H1 (cell line): Measurements from ENCODE around the gene MAGI1. TPM values are rescaled to one million over a fixed set of nuclear protein-coding genes. Genes with fewer than 3 reads are reported as not detected.

ENCODE experiments used
- CHD7 ChIP-seq: fragments of 300-600 bp; sonication (generic); IDR thresholded peaks from 2 replicates; pipeline ENCODE4 v1.7.1; 2012; ENCODE audit warnings: low read length, moderate library complexity, mild to moderate bottlenecking, inconsistent platforms; ENCODE audit not compliant: insufficient replicate concordance
- KDM1A ChIP-seq: fragments of 200-600, 300-600 bp; sonication (generic); IDR thresholded peaks from 2 replicates; pipeline ENCODE4 v1.7.1; 2016; ENCODE audit warnings: mild to moderate bottlenecking, low read length, borderline replicate concordance
- MAX ChIP-seq: IDR thresholded peaks from 2 replicates; pipeline ENCODE4 v1.6.1; 2012; ENCODE audit warnings: inconsistent platforms
- POLR2A ChIP-seq, 2 experiments: IDR thresholded peaks; 1 replicate in 1 of 2; 2 replicates in 1 of 2; pipeline ENCODE4 v1.6.1; 2011; ENCODE audit warnings: low read depth in 2 of 2, low read length in 2 of 2, mild to moderate bottlenecking in 2 of 2; ENCODE audit errors: control extremely low read depth in 1 of 2
- RNF2 ChIP-seq: fragments of 200-900, 300-1000 bp; sonication (generic); IDR thresholded peaks from 2 replicates; pipeline ENCODE4 v1.7.1; 2016; ENCODE audit warnings: borderline replicate concordance, low read depth, mild to moderate bottlenecking, antibody characterized with exemption, low read length; ENCODE audit not compliant: poor library complexity, severe bottlenecking; ENCODE audit errors: missing control alignments
- polyA plus RNA-seq, 7 experiments: library from polyadenylated mRNA; depleted of rRNA in 3 of 7; stranded (reverse) in 5 of 7; unstranded in 2 of 7; fragments of >200 nt in 5 of 7; fragments of 200-250 nt in 2 of 7; gene quantifications; 1 replicate in 5 of 7; 2 replicates in 1 of 7; 4 replicates in 1 of 7; pipeline versions ENCODE4 v1.2.1 to v1.2.3, GENCODE V29; 2011 to 2013; ENCODE audit warnings: missing spikeins in 2 of 7, mixed read lengths in 2 of 7
- total RNA-seq: library from RNA; stranded (reverse); fragmentation: NEBNext Ultra II Directional; extraction: Animal tissue kit (Norgen Biotek cat#: 25700); gene quantifications from 2 replicates; pipeline ENCODE4 v1.2.1, GENCODE V29; 2021

MAGI1 gene
- total and polyA plus RNA-seq, 2 of the 8 experiments (the other 6 are each of a cell fraction or from before 2014, with no cell fraction given) = 19.8 to 78.0 TPM

- TF ChIP-seq CHD7 (no peak), MAX (no peak), KDM1A (no peak), RNF2 (no peak), POLR2A (IDR thresholded peaks at IDR 0.05; ENCODE audit: control extremely low read depth in 1 of 2, low read depth in 2 of 2, low read length in 2 of 2) (no peak)
Observed at GRCh38 chr3:65786890-65787289, 251.8 kb downstream of the MAGI1 start (continued).
